Activated gamma-delta T cell (primary cell): ENCODE measurements around the gene JADE2.
"Not testable (repeated sequence)": the region's sequence is repeated elsewhere in the genome, so short reads cannot be mapped to it uniquely, and the experiment has no call there.

Experiments used
- DNase-seq: peaks from one replicate; lab custom pipeline; 2025; lab: John Stamatoyannopoulos, UW
- total RNA-seq, 2 donors: gene quantifications; one replicate each; lab custom pipeline; 2026; lab: John Stamatoyannopoulos, UW

The JADE2 gene
- 248 to 271 reads per million in 2 donors for total RNA-seq

DNA sequence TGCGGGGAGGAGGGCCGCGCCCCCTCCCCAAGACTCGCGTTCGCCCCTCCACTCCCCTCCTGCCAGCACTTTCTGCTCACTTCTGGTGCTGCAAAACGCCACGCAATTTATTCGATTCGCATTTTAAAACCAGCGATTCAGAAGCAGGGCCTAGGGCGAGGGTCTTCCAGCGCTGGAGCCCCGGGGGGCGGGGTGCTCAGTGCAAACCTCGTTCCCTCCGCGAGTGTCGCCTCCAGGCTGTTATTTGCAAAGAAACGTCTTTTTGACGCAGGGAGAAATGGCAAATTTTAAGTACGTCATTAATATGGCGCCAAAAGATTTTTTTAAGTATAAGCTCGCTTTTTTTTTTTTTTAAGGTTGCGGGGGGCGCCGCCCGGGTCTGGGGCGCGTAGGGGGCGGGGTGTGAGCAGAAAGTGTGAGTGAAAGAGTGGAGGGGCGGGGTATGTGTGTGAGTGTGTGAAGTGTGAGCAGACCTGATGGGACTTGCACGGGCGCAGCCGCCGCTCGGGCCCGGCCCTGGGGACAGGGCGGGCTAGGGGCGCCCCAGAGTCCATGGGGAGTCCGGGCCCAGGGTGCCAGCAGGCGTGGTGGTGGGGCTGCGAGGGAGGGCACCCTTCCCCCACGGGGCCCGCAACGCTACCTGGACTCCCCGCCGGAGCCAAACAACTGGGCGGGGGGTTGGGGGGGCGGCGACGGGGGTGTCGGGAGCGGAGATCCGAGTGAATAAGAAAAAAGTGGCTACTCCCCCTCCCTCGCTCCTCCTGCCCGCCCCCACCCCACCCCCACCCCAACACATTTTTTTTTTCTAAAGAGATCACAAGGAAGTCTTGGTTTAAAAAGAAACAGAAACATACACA, at the start of gene JADE2:
Gene JADE2 (plus strand): TSS at position 845 of the 857 bp plus-strand sequence. CDS start 10,188 bp downstream, outside the sequence.
- peak; percentile 82 for DNase-seq

DNA sequence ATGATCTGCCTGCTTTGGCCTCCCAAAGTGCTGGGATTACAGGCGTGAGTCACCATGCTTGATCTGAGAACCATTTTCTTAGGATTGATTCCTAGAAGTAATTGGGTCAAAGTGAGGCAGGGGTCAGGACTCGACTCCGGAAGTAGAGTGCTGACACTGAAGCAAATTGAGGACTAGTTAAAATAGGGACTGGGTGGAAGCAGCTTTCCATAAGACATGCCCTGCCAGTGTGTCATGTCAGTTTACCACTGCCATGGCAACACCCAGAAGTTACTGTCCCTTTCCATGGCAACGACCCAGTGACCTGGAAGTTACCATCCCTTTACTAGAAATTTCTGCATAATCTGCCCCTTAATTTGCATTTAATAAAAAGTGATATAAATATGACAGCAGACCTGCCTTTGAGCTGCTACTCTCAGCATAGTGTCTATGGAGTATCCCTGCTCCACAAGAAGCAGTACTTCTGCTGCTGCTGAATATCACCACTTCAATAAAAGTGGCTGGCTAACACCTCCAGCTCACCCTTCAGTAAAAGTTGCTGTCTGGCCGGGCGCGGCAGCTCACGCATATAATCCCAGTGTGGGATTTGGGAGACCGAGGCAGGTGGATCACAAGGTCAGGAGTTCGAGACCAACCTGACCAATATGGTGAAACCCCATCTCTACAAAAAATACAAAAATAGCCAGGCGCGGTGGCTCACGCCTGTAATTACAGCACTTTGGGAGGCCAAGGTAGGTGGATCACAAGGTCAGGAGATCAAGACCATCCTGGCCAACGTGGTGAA, 47.8 kb upstream of the JADE2 start:
- DNase-seq, result no peak

DNA sequence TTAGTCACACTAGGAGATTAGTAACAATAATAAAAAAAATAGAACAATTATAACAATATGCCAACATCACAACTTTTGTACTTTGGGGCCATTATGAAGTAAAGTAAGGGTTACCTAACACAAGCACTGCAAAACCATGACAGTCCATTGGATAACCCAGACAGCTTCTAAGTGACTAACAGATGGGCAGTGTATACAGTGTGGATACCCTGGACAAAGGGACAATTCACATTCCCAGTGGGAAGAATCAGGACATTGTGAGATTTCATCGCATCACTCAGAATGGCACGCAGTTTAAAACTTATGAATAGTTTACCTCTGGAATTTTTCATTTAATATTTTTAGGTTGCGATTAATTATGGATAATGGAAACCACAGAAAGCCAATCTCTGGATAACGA, 45.6 kb upstream of the JADE2 start:
- no peak for DNase-seq

DNA sequence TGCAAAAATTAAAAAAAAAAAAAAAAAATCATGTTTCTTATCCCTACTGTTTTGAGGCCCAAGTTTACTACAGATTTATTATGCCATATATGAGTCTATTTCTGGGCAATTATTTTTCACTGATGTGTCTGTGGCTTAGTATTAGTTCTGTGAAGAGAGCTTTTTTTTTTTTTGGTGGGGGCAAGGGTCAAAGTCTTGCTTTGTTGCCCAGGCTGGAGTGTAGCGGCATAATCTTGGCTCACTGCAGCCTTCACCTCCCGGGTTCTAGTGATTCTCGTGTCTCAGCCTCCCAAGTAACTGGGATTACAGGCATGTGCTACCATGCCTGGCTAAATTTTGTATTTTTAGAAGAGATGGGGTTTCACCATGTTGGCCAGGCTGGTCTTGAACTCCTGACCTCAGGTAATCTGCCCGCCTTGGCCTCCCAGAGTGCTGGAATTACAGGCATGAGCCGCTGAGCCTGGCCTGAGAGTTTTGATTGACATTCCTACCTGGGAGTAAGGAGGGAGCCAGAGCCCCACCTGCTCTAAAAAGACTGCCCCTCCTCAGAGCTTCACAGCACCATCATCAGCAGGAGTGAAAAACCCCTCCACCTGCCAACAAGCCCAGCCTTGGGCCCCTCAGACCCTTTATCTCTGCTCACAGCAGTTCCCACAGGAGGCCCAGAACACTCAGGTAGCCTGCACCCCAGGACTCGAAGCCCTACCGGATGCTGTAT, 36.1 kb upstream of the JADE2 start:
- DNase-seq, result no peak

DNA sequence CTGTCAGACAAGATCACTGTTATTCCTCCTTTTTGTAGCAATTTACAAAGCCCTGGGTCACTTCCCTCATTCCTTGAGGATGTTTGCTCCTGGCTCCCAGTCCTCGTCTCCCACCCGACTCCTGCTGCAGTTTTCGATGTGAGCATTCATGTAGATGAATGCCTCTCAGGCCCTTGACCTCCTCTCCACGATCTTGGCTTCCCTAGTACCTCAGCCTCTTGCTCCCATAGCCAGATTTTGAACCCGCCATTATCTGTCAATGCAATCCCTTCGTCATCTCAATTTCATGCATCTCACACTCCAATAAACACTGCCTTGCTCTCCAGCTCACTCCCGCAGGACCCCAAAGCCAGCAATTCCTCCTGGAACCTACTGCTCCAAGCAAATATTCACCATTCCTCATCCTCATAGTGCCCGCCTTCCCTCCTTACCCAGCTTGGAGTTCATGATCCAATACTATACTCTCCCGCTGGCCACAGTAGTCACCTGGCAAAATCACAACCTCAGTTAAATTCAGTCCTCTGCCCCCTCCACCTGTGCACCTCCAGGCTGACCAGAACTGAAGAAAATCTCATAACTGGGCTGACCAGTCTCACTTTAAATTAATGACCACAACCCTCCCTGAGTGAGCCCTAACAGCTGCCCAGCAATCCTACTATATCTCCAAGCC, 35.1 kb upstream of the JADE2 start:
- DNase-seq, result no peak

DNA sequence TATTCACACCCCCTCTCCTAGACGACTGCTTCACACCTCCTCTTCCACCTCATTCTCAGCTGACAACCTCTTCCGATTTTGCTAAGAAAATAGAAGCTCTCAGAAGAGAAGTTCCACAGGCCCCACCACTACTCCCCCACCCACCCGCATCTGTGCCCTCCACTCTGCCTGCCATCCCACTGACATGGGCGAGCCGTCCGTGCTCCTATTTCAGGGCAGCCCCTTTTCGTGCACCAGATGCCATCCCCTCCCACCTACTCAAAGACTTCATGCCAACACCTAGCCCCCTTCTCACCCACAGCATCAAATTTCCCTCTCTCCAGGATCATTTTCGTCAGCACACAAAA, 34.6 kb upstream of the JADE2 start:
- DNase-seq, result no peak

DNA sequence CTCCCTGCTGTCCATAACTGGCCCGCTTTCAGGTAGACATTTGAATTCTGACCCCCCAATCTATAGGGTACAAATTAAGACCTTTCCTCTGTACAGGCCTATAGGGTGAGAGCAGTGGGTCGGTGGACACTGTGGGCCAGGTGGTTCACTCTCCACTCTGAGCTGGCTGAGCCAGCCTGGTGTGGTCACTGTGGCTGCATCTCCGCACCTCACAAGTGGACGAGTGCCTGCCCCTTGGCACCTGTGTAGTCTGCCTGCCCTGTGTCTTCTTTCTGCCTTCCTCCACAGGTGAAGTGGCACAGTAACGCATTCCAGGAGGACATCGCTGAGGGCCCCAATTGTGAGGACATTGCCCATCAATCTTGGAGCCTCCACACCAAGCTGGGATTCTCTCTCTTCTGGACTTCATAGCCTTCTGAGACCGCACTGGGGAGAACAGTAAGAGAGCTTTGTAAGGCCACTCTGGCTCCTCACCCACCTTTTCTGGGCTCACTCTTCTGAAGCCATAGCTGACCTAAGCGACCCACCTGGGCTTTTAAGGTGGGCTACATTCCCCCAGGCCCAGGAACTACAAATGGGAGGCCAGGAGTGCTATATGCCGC, 33.5 kb upstream of the JADE2 start:
- DNase-seq, result no peak

DNA sequence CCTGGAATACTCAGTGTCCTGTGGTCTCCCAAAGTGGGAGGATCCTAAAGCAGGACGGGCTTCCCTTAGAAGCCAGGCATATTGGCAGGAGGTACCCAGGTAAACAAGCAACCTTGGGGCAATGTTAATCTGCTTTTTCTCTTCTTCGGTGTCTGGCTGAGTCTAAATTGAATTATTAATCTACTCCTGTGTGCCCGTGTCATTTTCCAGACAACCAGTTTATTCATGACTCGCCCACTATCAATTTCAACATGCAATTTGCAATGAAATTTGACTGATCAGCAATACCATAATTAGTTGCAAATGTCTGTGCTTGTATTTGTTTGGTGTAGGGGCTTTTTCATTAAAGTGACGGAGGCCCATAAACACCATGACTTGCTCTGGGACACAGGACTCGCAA, 32.9 kb upstream of the JADE2 start:
- no peak for DNase-seq

DNA sequence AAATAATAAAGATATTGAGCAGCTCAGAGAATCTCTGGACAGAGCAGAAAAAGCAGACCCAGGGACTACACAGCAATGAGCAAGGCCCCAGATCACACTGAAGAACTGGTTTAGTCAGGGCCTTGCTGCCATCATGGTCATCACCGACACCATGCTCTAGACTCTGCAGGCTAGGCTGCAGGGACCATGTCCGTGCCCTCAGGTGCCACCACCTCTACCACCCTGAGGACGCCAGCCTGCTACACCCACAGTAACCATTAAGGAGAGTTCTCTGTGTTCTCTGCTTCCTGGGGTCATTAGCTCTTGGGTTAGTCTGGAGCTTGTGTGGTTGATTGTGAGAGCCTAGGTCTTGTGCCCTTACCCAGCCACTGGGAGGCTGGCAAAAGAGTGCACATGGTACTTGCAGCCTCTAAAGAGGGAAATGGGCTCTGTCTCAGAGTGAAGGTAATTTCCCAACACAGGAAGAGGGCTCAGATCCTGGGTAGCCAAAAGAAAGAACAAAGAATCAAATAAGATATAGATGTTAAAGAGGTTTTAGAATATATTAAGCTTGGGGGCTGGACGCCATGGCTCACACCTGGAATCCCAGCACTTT, 31.9 kb upstream of the JADE2 start:
- DNase-seq, result no peak

DNA sequence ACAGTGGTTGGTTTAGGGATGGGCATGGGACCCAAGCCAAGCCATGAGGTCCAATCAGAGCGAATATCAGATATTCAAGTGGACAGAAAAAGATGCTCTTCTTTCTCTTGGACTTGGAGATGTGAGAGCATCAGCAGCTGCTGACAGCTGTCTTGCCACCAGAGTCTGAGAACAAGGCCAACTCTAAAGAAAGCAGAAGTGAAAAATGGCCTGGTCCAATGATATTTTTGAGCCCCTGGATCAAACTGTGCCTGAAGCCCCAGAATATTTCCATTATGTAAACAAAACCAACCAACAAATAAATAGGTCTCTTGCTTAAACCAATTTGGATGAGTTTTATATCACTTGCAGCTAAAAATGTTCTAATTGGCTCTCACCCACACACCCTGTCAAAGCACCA, 30.7 kb upstream of the JADE2 start:
- DNase-seq, result no peak

DNA sequence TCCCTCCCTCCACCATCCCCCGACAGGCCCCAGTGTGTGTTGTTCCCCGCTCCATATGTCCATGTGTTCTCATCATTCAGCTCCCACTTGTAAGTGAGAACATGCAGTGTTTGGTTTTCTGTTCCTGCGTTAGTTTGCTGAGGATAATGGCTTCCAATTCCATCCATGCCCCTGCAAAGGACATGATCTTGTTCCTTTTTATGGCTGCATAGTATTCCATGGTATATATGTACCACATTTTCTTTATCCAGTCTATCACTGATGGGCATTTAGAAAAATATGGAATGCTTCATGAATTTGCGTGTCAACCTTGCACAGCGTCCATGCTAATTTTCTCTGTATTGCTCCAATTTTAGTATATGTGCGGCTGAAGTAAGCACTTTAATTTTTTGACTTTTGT, 25.6 kb upstream of the JADE2 start:
- DNase-seq, result not testable (repeated sequence)

DNA sequence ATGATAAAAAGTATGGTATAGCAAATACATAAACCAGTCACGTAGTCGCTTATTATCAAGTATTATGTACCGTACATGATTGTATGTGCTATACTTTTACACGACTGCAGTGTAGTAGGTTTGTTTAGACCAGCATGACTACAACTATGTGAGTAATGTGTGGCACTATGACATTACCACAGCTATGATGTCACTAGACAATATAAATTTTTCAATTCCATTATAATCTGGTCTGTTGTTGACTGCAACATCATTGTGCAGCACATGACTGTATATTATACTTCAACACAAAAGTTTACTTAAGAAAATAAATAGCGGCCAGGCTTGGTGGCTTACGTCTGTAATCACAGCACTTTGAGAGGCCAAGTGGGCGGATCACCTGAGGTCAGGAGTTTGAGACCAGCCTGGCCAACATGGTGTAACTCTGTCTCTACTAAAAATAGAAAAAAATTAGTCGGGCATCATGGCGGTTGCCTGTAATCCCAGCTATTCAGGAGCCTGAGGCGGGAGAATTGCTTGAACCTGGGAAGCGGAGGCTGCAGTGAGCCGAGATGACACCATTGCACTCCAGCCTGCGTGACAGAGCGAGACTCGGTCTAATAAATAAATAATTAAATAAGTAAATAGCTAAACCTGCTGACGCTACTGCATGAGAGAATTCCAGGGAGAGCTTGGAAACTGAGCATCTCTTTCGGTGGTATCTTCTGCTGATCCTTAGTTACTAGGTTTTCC, 24.6 kb upstream of the JADE2 start:
- no peak for DNase-seq

DNA sequence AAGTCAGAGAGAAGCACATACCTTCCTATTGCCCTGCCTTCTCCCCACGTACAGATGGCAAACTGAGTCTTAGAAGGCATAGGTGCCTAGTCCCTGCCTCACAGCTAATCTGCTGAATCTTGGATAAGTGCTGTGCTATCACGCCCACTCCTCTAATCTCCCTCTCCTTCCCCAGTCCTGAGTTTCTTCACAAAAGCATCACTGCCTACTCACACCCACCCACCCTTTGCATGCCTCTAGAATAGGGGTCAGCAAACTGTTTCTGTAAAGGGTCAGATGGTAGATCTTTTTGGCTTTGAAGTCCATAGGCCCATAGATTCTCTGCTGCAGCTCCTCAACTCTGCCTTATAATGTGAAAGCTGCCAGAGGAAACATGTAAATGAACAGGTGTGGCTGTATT, 23.2 kb upstream of the JADE2 start:
- no peak for DNase-seq

DNA sequence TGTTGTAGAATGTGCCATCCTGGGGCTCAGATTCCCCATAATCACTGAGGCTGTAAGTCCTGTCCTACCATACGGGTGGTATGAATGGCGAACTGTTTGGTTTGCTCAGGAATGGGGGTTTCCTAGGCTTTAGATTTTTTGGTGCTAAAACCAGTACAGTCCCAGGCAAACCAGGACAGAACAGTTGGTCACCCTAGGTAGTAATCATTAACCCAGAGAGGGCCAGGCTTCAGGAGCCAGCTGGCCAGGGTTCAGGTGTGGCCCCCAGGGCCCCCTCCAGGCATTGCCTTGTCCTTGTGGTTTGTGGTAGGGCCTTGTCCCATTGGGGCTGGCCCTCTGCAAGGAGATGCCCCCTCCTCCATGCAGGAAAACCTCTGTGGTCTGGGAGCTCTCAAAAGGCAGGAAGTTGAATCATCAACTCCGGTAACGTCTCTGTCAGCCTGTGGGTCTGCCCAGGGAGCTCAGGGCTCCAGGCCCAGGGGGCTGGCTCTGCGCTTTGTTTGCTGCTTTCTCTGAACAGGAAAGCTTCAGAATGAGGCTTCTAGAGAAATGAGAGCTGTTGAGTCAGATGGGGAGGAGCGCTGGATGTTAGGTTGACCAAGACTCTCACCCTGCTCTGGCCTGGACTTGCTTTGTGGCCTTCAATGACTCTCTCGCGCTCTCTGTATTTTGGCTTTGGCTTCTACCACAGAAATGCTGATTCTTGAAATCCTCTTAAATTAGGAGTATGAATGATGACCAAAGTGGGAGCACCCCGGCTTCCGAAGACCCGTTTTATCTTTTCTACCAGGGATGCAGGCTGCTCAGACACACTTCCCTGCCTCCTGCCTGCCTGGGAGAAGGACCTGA, 22.2 kb upstream of the JADE2 start:
- peak; percentile 18 for DNase-seq

DNA sequence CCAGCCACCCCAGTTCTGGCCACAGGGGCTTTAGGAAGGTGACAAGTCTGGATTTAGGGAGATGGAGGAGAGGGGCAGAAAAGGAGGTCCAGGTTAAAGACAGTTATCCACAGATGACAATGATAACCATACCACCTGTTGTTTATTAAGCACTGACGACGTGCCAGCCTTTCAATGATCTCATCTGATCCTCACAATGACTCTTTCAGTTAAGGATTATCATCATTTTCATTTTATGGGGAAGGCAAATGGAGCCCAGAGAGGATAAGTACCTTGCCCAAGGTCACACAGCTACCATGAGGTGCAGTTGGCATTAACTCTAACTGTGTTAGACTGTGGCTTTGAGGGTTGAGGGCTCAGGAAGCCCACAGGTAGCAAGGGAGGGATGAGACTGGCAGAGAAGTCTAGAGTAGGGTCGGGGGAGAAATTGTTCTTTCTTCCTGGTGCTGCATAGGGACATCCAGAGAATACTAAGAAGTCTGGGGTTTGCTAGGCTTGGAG, 21.5 kb upstream of the JADE2 start:
- no peak for DNase-seq

DNA sequence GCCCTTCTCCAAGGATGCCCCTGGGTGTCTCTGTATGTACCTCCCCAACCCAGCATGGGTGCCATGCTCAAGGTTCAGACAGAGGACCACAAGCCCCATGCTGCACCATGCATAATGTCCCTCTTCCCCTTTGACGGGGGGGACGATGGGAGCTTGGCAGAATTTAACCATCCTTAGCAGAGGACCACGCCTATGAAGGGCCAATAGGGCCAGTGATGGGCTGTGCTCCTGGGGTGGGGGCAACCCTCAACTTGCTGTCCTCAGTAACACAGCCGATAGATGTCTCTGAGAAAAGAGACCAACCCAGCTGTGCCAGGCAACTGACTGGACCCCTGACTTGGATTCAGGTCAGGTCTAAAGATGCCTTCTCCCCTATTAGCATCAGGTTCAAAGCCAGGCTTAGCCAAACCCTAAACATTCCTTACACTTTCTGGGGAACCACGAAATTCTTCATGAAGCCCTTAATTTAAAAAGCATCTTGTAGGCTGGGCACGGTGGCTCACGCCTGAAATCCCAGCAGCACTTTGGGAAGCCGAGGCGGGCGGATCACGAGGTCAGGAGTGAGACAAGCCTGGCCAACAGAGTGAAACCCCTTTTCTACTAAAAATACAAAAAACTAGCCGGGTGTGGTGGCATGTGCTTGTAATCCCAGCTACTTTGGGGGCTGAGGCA, 20.7 kb upstream of the JADE2 start:
- DNase-seq, result no peak

DNA sequence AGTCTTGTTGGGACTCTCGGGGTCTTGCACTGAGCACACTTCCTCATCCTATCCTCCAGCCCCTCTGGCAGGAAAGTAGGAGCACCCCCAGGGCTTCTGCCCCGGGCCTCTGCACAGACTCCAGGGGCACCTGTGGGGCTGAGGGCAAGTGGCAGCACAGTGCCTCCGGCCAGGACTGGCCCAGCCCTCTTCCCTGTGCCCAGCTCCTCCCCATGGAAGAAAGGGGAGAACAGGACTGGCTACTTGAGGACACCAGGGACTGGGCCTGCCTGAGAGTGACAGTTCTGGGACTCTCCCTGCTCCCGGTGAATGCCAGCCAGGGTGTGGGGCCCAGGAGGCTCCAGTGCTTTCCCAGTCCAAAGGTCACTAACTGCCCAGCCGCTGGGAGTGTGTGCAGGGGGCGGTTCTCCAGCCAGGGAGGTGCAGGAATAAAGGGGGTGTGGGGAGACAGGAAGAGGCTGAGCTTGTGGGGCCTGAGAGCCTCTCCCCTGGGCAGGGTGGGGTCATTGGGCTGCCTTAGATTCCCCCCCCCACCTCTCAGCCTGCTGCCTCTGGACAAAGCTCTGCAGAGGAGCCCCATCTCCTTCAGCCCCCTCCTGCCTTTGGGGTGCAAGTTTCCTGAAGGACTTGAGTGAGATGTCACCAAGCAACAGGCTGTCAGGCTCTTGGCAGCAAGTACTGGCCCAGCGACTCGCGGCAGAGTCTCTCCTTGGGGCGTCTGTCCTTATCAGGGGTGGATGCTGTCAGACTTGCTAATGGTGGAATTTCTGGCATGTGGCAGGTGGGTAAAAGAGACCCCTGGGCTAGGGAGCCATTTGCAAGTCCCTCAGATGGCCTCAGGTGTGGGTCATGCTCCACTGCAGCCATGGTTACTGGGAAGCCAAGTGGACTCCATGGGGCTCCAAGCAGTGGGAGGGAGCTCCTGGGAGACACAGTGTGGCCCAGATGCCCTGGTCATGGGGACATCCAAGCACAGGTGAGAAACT, 19.1 kb upstream of the JADE2 start:
- DNase-seq, result no peak

DNA sequence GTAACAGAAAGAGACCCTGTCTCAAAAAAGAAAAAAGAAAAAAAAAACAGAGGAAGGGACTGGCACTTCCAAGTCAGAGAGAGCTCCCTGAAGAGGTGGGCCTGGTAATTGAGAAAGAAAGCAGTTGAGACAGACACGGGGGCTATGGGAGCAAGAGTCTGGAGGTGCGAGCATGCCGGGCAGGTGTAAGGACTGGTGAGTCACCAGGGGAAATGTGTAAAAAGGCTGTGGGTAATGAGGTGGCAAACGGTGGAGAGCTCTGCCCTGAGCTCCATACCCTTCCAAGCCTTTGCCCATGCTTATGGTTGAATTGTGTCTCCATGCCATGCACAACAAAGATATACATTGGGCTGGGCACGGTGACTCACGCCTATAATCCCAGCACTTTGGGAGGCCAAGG, 18.0 kb upstream of the JADE2 start:
- no peak for DNase-seq
